ENCODE results near the gene CYP27B1. TPM values are rescaled to one million over a fixed set of nuclear protein-coding genes. Genes with fewer than 3 reads are reported as not detected.

CYP27B1 gene
- total and polyA plus RNA-seq, 10 of the 15 experiments (the other 5 are each of a cell fraction or from before 2014, with no cell fraction given): 0.10 to 2.7 (median 1.1) TPM

GRCh38 chr12:57762463-57762862, 4.4 kb downstream of the CYP27B1 start (continued):
- TF ChIP-seq CHD2 (IDR thresholded peaks at IDR 0.05; ENCODE audit: borderline replicate concordance, low read depth, low read length) (no peak), EED (IDR thresholded peaks at IDR 0.05; ENCODE audit: low read depth) (no peak), ZZZ3 (IDR thresholded peaks at IDR 0.05; ENCODE audit: control insufficient read depth, insufficient read length, low read depth) (no peak), ASH2L (IDR thresholded peaks at IDR 0.05; ENCODE audit: borderline replicate concordance, low read depth) (no peak), NFXL1 (IDR thresholded peaks at IDR 0.05; ENCODE audit: borderline replicate concordance) (no peak), FOS (IDR thresholded peaks at IDR 0.05; ENCODE audit: borderline replicate concordance, extremely low read depth, insufficient read length) (no peak), NFIC (IDR thresholded peaks at IDR 0.05; ENCODE audit: low read depth, low read length) (no peak), YBX1 (IDR thresholded peaks at IDR 0.05) (no peak), PML (IDR thresholded peaks at IDR 0.05; ENCODE audit: low read length) (no peak), SPI1 (IDR thresholded peaks at IDR 0.05; ENCODE audit: borderline replicate concordance, insufficient read depth, low read depth, low read length) (no peak)
- TF ChIP-seq, protein P1, sequence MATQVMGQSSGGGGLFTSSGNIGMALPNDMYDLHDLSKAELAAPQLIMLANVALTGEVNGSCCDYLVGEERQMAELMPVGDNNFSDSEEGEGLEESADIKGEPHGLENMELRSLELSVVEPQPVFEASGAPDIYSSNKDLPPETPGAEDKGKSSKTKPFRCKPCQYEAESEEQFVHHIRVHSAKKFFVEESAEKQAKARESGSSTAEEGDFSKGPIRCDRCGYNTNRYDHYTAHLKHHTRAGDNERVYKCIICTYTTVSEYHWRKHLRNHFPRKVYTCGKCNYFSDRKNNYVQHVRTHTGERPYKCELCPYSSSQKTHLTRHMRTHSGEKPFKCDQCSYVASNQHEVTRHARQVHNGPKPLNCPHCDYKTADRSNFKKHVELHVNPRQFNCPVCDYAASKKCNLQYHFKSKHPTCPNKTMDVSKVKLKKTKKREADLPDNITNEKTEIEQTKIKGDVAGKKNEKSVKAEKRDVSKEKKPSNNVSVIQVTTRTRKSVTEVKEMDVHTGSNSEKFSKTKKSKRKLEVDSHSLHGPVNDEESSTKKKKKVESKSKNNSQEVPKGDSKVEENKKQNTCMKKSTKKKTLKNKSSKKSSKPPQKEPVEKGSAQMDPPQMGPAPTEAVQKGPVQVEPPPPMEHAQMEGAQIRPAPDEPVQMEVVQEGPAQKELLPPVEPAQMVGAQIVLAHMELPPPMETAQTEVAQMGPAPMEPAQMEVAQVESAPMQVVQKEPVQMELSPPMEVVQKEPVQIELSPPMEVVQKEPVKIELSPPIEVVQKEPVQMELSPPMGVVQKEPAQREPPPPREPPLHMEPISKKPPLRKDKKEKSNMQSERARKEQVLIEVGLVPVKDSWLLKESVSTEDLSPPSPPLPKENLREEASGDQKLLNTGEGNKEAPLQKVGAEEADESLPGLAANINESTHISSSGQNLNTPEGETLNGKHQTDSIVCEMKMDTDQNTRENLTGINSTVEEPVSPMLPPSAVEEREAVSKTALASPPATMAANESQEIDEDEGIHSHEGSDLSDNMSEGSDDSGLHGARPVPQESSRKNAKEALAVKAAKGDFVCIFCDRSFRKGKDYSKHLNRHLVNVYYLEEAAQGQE (IDR thresholded peaks at IDR 0.05; ENCODE audit: low read depth, low read length): no peak

Measured in GM12878 (cell line).